IPS DF 4.7 (cell line): ENCODE measurements around the gene THPO.
A peak's percentile ranks its signal among the peaks of the same experiment; 100 is the strongest.

ENCODE experiments used
- DNase-seq: peaks from one replicate; pipeline ENCODE4 v3.0.0-alpha.2; 2013; ENCODE audit warnings: low spot score; ENCODE audit errors: extremely low read depth

THPO gene

DNA sequence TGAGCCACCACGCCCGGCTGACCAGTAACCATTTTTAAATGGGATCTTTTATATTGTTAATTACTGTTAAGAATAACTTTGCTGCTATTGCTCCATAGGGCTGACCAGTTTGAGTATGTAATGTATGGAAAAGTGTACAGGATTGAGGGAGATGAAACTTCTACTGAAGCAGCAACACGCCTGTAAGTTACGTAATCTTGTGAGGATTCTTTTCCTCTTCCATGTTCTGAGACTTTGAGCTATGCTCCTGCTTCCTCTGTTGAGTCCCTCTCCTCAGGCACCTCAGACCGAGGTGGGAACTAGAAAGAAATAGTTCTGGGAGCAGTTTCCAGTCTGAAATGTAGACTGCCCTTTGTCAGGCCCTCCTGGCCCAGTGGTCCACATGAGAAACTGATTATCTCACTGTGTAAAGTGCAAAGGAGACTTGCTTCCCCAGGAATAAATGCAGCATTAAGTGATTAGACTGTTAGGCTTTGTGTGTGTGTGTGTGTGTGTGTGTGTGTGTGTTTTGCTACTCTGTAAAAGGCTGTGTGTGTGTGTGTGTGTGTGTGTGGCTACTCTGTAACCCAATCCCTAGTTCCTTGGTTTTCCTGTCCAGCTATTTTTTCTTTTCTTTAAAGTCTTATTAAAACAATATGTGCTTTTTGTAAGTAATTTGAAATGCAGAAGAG is 11.3 kb downstream of the THPO start:
- no peak for DNase-seq

DNA sequence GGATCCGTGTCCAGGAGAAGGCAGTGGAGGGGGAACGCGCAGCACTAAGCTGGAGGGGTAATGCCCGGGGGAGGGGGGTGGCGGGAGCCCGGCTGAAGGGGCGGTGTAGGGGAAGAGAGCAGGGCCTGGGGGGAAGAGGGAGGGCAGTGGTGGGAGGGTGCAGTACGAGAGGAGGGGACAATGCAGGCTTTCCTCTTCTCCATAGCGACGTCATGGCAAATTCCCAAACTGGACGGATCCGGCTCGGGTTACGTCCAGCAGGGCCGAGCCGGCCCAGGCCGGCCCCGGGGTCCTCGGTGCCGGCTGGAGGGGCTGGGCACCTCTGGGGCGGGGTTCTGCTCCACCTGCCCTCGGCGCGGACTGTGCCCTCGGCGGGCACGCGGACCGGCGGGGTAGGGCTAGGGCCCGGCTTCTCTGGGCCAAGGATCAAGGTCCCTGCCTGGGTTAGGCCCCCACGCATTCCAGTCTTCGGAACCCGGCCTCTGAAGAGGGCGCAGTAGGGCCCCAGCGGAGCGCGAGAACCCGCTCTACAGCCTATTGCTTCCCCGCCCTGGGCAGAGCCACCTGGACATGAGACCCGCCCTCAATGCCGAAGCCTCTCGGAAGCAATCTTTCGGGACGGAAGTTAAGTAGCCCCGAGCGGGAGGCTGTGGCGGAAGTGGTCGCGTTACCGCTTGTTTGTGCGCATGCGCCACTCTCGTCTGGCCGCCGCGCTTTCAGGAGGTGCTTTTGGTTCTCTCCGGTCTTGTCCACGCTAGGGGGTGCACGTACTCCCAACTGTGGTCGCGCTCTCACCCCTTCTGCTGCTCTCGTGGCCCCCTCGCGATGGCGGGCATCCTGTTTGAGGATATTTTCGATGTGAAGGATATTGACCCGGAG is 15.1 kb downstream of the THPO start:
- DNase-seq = peak; percentile 91

DNA sequence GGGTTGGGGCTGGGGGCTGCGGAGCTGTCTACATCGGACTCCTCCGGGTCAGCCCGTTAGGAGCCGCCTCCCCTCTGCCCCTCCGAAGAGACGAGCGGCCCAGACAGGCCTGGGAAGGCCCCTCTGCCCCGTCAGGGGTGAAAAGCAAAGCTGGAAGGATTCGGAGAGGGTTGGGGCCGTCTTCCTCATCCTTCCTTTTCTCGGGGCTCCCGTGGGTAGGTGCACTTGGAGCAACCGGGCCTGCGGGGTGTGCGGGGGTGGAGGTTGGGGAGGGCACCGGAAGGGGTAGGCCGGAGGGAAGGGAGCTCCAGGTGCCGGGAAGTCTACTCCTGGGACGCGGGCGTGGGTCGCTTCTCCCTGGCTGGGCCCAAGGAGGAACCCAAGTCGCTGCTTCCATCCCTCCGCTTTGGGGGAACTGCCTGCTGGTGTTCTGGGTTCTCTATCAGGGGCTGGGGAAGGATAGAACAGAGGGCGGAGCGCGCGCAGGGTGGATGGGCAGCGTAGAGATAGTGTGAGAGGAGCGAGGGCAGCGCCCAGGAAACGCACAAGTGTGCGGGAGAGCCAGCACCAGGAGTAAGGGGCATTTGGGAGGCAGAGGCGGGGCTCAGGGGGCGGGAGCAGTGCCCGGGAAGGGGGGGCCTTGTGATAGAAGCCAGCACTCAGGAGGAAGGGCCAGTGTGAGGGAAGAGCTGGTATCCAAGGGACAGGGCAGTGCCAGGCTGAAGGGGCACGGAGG is 15.9 kb downstream of the THPO start:
- DNase-seq = no peak

DNA sequence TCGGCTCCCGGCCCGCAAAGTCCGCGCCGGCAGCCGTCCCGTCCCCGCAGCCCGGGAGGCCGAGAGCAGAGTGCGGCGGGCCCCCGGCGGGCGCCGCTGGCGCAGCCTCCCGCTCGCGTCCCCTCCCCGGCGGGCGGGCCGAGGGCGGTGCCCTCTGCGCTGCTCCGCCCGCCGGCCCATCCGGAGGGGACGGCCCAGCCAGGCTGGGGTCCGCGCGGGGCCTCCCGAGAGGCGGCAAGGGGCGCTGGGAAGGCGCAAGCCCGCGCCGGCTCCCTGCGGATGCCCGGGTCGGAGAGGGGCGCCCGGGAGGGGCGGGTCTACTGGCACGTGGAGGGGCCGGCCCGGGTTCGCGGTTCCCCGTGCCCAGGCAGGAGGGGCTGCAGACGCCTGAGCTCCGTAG is 16.5 kb downstream of the THPO start, which contains the start of the genes CLCN2 and POLR2H:
TSS of gene CLCN2 (minus strand) at position 74 of the 400 bp plus-strand sequence. CDS start 126 bp downstream, outside the sequence.
TSS of gene POLR2H (plus strand) at position 179 of the 400 bp plus-strand sequence. CDS start 1,783 bp downstream, outside the sequence.
- no peak for DNase-seq

DNA sequence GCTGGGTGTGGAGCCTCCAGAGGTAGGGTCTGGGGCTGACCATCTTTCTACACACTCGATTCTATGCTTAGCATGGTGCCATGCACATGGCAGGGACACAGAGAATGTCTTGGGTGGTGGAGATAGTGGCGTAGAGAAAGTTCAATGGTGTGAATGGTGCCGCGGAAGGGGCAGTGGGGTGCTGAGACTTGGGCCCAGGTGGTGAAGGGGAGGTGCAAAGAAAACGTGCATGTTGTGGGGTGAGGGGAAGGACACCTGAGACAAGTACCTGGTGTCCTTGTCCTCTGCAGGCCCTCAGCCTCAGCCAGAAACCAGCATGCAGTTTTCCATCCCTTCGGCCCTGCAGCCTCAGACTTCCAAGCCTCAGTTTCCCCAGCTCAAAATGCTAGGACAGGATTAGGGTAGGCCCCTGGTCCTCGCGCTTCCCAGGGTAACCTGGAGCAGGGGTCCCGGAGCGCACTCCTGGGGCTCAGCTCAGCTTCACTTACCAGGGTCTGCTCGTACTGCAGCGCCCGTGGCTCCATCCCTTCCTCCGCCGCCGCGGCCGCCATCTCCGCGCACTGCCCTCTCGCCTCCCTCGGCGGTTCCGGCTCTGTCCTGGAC is 17.0 kb downstream of the THPO start:
- no peak for DNase-seq

DNA sequence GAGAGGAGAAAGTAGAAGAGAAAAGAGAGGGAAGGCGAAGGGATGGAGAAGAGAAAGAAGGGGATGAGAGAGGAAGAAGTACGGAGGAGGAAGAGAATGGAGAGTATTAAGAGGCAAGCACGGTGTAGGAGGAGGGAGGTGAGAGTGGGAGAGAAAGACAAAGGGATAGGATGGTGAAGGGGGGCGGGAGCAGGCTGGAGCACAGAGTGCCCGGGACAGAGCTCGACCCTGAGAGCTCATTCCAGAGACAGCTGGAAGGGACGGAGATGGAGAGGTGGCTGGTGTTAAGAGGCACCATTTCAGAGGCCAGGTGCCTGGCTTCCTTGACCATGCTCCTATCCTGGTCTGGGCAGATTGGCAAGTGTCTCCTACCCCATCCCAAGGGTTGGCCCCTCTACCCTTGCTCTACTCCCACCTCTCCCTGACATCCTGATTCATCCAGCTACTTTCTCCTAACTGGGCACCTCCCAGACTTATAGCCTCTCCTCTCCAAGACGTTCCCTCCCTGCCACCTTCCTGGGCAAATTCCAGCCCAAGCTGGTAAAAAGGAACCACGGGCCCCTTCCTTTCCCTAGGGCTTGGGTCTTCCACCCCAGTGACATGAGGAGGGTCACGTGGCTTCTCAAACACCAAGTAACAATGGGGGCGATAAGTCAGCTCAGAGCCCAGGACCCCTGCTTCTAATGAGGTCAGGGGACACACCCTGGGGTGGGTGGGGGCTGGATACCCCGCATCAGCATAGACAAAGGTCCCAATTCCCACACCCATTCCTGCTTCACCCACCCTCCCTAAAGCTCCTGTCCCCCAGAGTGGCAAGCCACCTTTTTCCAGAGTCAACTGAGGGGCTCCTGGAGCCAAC is 17.7 kb downstream of the THPO start:
- DNase-seq = no peak

DNA sequence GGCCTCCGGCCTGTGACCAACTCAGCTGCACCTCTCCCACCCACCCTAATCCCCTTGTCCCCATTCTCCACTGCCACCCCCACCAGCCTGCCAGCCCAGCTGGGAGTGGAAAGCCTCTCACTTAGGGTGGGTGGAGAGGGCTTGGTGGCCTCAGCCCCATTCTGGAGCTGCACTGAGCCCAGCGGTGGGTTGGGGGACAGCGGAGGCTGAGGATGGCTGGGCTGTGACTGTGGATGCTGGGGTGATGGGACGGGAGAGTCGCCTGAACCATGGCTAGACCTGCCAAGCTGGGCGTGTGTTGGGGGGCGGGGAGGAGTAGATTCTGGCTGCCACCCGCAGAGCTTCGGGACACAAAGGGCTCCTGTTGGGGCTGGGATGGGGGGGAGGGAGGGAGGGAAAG is 18.4 kb downstream of the THPO start:
- DNase-seq = no peak

DNA sequence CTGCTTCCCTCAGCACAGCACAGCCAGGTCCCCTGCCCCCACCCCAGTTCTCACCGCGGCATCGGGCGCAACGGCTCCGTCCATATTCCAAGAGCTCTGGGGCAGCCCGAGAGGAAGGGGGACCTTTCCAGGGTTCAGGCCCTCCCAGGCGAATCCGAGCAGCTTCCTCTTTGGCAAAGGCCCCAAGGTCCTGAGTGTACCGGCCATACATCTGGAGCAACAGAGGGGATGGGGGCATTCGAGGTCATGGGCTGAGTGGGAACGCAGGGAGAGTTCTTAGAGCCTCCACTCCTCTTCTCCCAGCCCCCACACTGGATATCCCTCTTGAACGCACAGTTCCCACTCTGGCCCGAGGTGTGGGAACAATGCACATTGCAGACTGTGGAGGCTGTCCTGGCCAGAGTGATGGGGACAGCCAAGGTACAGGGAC is 19.1 kb downstream of the THPO start:
- no peak for DNase-seq

DNA sequence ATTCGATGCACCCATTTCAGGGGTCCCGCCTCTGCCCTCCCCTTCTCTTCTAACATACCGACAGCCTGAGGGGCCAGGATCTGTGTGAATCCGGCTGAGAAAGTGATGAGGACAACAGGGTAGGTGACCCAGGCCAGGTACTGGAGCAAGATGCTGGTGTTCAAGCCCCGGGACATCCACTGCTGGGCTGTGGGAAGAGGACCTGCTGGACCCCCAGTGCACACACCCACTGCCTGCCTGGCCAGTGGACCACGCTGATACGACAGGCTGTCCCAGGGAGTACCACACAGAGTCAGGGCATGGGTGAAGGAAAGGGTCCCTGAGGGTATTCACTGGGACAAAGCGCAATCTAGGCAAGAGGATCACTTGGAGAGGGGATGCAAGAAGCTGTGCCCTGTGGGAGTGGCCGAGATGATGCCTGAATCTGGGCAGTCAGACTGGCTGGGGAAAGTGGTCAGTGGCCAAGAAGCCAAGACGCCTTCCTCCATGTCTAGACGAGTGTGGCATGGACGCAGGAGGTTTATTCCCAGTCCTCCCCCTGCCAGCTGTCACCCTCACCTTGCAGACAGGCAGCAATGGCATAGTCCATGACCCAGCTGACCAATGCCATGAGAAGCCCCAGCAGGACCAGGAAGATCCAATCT is 19.8 kb downstream of the THPO start:
- DNase-seq = no peak

DNA sequence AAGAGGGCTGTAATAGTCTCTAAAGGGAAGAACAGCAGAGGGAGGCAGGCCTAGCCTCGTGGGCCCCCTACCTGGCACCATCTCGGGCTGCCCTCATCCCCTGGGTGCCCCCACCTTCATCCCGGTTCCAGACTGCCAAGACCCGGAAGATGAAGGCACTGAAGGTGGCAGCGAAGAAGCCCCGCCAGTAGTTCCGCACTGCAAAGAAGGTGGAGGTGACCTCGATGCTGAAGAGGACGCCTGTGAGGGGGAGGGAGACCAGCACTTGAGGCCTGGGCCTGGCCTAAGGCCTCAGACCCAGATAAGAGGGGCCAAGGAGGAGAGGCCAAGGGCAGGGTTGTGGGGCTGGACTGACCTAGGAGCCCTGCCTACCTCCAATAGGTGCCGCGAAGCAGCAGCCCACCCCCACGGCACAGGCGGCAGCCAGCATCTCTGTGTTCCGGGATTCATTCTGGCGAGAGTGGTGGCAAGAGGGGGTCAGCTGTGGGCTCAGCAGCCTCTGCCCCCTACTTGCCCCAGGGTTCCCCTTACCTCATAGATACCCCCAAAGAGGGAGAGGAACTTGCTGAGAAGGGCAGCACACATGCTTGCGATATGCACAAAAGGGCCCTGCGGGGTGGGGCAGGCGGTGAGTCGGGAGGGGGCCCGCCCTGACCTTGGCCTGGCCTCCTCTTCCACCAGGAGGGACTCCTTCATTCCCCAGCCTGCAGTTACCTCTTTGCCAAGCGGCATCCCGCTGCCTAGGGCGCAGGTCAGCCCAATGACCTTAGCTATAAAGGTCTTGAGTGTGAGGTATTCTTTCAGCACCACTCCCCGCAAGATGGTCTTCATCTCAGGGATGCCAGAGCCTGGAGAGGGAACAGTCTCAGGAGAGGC is 20.5 kb downstream of the THPO start:
- DNase-seq = no peak

DNA sequence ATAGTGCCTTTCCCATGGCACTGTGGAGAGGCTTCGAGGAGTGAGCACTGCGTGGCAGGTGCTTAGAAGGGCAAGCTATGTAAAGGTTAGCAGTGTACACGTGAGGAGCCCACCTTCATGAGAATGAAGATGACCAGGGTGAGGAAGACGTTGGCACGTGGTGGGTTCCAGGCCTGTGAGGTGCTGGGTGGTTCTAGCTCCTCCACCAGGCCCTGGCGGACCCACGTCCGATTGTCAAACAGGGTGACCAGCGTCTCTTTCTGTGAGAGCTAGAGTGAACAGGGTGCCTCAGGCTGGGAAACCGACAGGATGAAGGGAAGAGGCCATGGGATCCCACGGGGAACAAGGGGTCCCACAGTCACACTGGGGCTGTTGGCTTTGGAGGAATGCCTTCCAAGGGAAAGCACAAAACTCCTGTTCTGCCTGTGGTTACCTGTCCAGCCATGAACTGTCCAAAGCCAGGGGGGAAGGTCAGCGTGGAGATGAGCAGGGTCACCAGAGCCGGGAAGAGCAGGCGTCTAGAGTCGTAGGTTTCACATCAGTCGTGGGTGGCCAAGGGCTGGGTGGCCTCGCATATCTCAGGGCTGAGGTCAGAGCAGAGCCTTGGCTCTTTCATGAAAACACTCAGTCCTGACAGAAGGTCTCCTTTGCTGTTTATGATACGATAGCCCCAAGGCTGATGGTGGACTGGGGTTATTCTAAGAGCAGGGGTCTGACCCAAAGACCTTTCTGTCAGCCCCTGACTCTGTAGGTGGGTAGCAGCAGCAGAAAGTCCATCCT is 22.6 kb downstream of the THPO start:
- DNase-seq = no peak

DNA sequence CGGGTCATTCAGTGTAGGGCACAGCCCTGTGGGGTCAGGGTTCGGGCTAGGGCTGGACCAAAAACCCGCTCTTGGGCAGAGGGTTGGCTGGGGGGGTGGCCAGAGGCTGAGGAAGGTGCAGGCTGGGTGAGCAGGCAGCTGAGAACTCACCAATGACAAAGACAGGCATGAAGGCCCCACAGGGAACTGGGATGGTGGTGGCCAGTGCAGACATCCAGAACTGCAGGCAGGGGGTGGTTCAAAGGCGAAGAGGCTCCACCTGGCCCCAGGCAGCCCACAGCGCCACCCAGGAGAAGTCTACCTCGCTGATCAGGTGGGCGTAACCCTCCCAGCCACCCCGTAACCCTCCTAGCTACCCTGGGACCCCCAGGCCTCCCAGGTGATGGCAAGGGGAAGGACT is 23.3 kb downstream of the THPO start:
- no peak for DNase-seq

DNA sequence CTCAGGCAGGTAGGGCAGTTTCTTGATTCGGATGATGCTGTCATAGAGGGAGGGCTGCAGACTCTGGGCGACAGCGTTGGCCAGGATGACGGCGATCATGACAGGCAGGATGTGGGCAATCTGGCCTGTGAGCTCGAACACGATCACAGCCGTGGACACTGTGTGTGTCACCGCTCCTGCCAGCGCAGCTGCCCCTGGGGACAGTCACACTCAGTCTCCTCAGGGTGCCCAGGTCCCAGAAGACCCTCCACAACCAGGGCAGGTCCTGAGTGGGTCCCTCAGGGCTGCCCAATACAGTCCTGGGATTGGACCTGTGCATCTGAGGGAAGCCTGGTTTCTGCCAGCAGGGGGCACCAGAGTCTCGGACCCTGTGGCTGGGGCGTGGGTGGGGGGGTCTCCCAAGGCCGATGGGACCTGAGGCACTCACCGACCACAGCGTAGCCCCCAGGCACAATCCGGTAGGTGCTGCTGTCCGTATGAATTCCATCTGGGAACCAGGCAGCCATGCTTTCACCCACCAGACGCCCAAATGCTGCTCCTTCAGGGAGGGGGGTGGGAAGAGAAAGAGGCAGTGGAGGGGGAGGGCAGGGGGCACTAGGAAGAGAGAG is 23.8 kb downstream of the THPO start:
- DNase-seq = no peak

DNA sequence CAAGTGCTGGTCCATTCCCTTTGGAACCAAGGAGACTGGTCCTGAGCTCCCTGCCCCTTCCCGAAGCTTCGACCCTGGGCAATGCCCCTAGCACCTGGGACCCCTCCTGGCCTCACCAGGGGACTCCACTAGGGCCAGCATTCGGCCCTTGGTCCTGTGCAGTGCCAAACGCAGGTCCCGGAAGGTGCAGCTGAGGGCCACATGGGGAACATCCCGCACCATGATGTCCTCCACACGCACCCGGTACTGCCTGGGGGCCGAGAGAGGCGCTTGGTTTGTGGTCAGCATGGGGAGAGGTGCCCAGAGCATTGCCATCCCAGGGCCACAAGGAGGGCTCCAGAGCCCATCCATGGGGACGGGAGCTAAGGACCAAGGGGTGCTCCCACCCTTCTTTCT is 24.5 kb downstream of the THPO start:
- no peak for DNase-seq

DNA sequence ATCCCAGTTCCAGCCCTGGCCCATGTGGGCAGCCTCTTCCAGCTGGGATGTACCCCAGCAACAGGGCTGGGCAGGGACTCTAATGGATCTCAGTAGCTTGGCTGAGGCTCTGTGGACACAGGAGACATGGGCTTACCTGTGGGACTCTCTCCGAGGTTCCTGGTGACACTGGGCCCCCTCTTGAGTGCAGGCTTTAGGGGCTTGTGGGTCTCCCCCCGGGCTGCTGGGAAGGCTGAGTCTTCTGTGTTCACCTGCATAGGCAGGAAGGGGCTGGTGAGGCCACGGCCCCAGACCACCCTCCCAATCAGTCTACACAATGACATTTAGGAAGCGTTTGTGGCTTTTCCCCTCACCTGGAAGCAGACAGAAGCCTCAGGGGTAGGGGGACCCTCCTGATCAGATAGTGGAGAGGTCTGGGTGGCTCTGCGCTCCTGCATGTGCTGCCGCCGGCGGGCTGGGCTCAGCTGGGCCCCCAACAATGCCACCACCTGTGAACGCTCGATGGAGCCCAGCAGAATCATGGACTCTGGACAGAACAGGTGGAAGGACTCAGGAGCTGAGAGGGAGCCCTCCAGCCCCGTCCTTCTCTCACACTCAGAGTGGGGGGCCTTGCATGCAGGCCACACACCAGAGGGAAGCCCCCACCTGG is 25.0 kb downstream of the THPO start:
- no peak for DNase-seq

DNA sequence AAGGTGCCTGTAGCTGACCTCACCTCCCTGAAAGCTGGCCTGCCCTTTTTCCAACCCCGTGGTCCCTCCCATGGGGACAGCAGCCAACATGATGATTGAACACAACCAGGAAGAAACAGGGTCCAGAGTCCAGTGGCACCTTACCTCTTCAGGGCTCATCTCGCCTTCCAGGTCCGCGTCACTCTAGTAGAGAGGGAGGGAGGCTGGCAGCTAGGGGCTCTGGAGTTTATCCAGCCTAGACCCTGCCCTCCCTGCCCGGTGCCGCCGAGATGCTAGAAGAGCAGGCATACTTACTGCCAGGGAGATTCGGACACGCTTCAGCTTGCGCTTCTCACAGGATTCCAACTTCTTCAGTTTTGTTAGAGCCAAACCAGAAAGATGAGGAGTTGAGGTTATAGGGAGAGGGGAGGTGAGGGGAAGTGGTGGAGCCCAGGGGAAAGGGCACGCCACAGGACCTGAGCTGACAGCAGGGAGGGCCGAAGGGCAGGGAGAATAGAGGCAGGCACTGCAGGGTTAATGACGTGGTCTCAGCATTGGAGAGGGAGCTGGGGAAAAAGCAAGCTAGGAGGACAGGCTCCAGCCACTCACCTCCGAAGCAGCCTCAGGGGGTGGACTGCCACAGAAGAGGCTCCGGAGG is 25.7 kb downstream of the THPO start:
- no peak for DNase-seq
